ENCODE data around the gene SYTL2. TPM values are rescaled to one million over a fixed set of nuclear protein-coding genes. Genes with fewer than 3 reads are reported as not detected.

The SYTL2 gene
- total RNA-seq, 2 donors from 2014 or later = 168 to 170 TPM

DNA sequence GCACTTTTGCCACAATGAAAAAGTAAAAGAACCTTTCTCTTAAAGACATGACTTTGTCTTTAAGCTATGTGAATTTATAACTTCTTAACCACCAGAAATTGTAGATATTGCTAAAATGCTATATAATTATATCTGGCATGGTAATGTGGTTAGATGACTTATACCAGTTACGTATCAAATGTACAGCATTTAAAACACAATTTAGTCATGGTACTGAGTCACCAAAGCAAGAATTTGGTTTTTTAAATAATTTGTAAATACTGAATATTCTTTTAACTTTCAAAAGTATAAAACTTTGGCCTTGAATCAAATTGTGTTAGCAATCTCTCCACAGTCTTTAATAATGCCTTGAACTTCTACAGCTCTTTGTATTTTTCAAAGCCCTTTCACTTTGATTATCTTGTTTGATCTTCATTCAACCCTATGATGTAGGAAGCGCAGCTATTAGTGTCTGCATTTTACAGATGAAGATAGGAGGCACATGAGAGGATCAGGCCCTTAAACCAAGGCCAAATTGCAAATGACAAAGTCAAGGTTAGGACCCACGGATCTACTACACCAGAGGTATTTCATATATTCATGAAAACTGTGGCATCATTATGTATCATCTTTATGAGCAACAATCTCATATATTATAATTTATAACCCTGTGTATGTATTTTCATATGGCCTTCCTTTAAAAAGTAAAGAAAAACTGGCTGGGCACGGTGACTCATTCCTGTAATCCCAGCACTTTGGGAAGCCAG is 4.4 kb upstream of the SYTL2 start:
- peaks cover 7% of the 10 kb centered on the region for H3K4me1 ChIP-seq
- no peaks in the 10 kb centered on the region for H3K27me3 ChIP-seq
- peak overlapping the region; percentile 45 for H3K27ac ChIP-seq
- H3K9me3 ChIP-seq = no peaks in the 10 kb centered on the region
- no peak overlapping the region for H3K4me3 ChIP-seq
- TF ChIP-seq, protein P1, sequence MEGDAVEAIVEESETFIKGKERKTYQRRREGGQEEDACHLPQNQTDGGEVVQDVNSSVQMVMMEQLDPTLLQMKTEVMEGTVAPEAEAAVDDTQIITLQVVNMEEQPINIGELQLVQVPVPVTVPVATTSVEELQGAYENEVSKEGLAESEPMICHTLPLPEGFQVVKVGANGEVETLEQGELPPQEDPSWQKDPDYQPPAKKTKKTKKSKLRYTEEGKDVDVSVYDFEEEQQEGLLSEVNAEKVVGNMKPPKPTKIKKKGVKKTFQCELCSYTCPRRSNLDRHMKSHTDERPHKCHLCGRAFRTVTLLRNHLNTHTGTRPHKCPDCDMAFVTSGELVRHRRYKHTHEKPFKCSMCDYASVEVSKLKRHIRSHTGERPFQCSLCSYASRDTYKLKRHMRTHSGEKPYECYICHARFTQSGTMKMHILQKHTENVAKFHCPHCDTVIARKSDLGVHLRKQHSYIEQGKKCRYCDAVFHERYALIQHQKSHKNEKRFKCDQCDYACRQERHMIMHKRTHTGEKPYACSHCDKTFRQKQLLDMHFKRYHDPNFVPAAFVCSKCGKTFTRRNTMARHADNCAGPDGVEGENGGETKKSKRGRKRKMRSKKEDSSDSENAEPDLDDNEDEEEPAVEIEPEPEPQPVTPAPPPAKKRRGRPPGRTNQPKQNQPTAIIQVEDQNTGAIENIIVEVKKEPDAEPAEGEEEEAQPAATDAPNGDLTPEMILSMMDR (IDR thresholded peaks at IDR 0.05) = no peak
- H3K36me3 ChIP-seq = no peaks in the 10 kb centered on the region
- no peak overlapping the region for H3K9ac ChIP-seq (ENCODE audit: low read depth in 2 of 2, low read length in 2 of 2)
- intact Hi-C loops (cut with DNase I) = no loop called here
- no peak for DNase-seq

DNA sequence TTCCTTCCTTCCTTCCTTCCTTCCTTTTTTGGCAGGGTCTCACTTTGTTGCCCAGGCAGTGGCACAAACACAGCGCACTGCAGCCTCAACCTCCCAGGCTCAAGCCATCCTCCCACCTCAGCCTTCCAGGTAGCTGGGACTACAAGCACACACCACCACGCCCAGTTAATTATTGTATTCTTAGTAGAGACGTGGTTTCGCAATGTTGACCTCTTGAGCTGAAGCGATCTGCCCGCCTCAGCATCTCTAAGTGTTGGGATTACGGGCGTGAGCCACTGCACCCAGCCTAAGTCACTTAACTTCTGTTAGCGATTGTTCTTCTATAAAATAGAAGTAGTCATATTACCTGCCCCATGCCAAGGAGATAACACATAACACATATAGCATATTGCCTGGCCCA is 2.8 kb upstream of the SYTL2 start:
- Histone ChIP-seq H3K9ac (ENCODE audit: low read depth in 2 of 2, low read length in 2 of 2) (no peak overlapping the region), H3K4me1 (peaks cover 7% of the 10 kb centered on the region), H3K9me3 (no peaks in the 10 kb centered on the region), H3K27me3 (no peaks in the 10 kb centered on the region), H3K36me3 (no peaks in the 10 kb centered on the region), H3K4me3 (no peak overlapping the region), H3K27ac (peak overlapping the region; percentile 45)
- TF ChIP-seq, protein P1 (IDR thresholded peaks at IDR 0.05) = no peak
- intact Hi-C loops (cut with DNase I) = no loop called here
- DNase-seq = peak; percentile 80

DNA sequence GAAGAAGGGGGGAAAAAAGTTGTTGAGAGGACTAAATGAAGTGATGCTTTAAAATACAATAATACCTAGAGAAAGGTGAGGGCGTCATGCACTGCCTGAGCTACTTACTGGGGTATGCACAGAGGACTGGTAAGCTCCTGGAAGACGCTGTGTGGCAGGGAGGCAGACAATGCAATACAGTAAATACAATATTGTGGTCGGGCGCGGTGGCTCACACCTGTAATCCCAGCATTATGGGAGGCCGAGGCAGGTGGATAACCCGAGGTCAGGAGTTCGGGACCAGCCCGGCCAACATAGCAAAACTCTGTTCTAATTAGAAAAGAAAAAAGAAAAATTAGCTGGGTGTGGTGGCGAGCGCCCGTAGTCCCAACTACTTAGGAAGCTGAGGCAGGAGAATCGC is 683 bp upstream of the SYTL2 start:
- Histone ChIP-seq H3K9ac (ENCODE audit: low read depth in 2 of 2, low read length in 2 of 2) (peak overlapping the region in 1 of 2 donors; percentile 71), H3K4me1 (peaks cover 7% of the 10 kb centered on the region), H3K27me3 (no peaks in the 10 kb centered on the region), H3K36me3 (no peaks in the 10 kb centered on the region), H3K27ac (peak overlapping the region; percentile 46), H3K9me3 (no peaks in the 10 kb centered on the region), H3K4me3 (peak overlapping the region; percentile 76)
- TF ChIP-seq, protein P1 (IDR thresholded peaks at IDR 0.05) = no peak
- DNase-seq = no peak
- intact Hi-C loops (cut with DNase I) = no loop called here

DNA sequence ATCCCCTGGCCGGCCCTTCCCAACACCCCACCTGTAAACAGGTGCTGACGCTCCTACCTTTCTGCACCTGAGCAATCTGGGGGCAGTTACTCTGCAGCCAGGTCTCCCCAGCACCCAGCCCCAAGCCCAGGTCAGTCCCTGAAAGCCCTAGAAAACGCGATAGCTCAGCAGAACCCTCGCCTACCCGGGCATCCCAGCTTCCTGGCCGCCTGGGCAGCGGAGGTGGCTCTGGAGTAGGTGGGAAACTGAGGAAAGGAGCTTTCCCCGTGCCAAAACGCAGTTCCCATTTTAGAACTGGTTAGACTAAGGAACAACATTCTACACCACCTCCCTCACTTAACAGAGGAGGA is 445 bp downstream of the SYTL2 start:
- H3K9ac ChIP-seq (ENCODE audit: low read depth in 2 of 2, low read length in 2 of 2) = peak overlapping the region; percentile 89 to 97
- intact Hi-C loops (cut with DNase I) = no loop called here
- H3K27me3 ChIP-seq = no peaks in the 10 kb centered on the region
- TF ChIP-seq, protein P1 (IDR thresholded peaks at IDR 0.05) = no peak
- DNase-seq = no peak
- no peaks in the 10 kb centered on the region for H3K36me3 ChIP-seq
- peak overlapping the region; percentile 76 for H3K4me3 ChIP-seq
- H3K4me1 ChIP-seq = peaks cover 7% of the 10 kb centered on the region
- no peaks in the 10 kb centered on the region for H3K9me3 ChIP-seq
- peak overlapping the region; percentile 46 for H3K27ac ChIP-seq

DNA sequence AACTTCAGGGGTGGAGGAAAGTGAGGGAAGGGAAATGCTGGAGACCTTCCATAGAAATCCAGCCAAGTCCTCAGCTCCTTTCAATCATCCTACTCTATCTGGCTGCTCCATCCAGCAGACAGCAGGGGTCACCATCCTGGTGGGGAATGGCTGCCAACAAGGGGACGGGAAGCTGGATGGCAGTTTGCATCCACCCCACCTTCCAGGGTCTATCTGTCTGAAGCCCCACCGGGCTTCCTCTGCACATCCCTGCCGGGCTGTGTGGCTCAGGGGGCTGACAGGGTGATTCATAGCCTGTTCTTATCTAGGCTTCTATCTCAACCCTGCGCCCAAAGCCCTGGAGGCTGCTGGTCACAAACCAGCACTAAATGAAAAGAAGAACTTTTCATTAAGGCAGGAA is 1.1 kb downstream of the SYTL2 start:
- Histone ChIP-seq H3K4me3 (peak overlapping the region; percentile 76), H3K27ac (peak overlapping the region; percentile 4), H3K36me3 (no peaks in the 10 kb centered on the region), H3K4me1 (peaks cover 7% of the 10 kb centered on the region), H3K27me3 (no peaks in the 10 kb centered on the region), H3K9me3 (no peaks in the 10 kb centered on the region), H3K9ac (ENCODE audit: low read depth in 2 of 2, low read length in 2 of 2) (peak overlapping the region; percentile 89 to 97)
- intact Hi-C loops (cut with DNase I) = no loop called here
- TF ChIP-seq, protein P1 (IDR thresholded peaks at IDR 0.05) = no peak
- peak; percentile 58 for DNase-seq

All from colonic mucosa (tissue), 4 donors.